Stimulated activated CD8-positive, alpha-beta memory T cell treated with anti-CD3 and anti-CD28 coated beads, Interleukin-4, amount 100 ng/mL, for 4 hours (primary cell): Measurements from ENCODE around the gene UBTD1.
A peak's percentile ranks its signal among the peaks of the same experiment; 100 is the strongest.
"Not testable (repeated sequence)": the region's sequence is repeated elsewhere in the genome, so short reads cannot be mapped to it uniquely, and the experiment has no call there.

ENCODE experiments used
- DNase-seq, 2 donors: peaks; one replicate each; pipeline ENCODE4 v3.0.0-alpha.2; 2020; ENCODE audit warnings: low read depth in 2 of 2, low spot score in 1 of 2

UBTD1 gene

DNA sequence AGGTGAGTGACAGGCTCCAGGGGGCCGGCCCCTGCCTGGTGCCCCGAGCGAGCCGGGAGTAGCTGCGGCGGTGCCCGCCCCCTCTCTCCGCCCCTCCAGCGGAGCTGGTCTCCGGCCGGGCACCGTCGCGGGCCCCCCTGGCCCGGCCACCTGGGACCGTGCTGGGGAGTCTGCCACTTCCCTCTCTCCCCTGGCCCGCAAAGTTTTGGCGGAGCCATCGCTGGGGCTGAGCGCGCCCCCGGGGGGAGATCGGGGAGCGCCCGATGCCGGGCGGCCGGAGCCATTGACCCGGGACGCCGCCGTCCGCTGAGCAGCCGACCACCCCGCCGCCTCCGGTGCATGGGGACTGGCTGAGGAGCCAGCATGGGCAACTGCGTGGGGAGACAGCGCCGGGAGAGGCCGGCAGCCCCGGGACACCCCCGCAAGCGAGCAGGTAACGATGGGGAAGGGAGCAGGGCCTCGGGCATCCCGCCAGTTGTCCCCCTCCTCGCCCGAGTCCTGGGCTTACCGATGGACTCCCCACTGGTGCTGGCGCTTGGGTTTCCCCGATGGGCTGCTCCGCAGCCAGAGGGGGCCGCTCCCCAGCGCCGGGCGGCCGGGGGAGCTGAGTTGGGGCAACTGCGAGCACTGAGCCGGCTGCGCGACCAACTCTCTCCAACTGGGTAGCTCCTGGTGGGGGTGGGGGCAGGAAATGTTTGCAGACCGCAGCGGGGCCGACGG lies at the start of gene UBTD1:
Gene UBTD1 (plus strand): TSS at position 84 of the 720 bp plus-strand sequence. CDS start 280 bp downstream, at position 364.
- DNase-seq, result peak in 1 of 2 donors; percentile 1

DNA sequence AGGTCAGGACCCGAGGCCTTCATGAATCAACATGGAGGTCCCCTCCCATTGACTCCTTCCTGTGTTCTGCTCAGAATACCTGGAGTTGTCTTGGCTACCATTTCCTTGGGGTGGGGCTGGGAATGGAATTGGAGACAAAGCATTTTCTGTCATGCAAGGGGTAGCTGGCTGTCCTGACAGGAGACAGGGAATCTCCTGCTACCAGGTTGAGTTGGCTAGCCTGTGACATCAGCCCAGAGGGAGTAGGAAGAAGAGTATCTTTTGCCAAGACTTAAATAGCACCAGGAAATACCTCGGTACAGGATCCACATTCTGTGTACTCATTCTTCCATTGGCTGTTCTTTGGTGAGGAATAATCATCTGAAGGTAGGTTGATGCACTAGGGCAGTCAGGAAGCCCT lies 47.9 kb upstream of the UBTD1 start:
- no peak for DNase-seq

- no peak for DNase-seq
Measured at GRCh38 chr10:97451605-97452004, 47.1 kb upstream of the UBTD1 start.

GRCh38 chr10:97452352-97452751 lies 46.4 kb upstream of the UBTD1 start:
- DNase-seq, result no peak

GRCh38 chr10:97454330-97455036 lies 44.2 kb upstream of the UBTD1 start:
- DNase-seq, result no peak

- no peak for DNase-seq
Measured at GRCh38 chr10:97456034-97456685, 42.6 kb upstream of the UBTD1 start.

- DNase-seq, result no peak
Measured at GRCh38 chr10:97456686-97457065, 42.0 kb upstream of the UBTD1 start.

DNA sequence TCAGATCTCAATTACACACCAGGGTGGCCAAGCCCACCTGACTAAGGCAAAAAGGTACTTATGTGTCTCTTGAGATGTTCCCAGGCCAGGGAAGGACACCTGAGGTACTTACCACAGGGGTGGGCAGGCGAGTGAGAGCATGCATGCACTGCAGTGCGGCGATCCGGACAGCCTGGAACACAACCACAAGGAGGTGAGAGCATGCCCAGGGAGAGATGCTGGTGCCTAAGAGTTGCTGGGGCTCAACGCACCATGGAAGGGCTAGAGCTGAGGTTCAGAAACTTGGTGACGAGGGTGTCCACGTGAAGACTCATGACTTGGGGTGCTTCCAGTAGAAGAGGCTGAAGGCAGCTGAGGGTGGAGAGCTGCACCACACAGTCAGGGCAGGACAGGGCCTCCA lies 39.6 kb upstream of the UBTD1 start:
- DNase-seq, result no peak

DNA sequence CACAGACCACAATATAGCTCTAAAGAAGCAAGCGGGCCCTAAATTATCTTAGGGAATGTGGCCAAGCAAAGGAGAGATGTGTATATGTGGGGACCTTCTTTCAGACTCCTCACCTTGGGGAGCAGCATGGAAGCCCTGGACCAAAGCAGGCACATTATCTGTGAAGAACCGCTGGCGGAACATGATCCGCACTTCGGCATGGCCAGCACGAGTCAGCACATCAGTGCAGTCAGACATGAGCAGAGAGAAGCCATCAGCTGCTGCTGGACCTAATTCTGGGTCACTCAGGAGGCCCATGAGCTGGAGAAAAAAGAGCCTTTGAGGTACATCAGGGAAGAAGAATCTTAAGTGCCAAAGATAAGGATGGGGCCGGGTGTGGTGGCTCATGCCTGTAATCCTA lies 38.8 kb upstream of the UBTD1 start:
- DNase-seq, result no peak

DNA sequence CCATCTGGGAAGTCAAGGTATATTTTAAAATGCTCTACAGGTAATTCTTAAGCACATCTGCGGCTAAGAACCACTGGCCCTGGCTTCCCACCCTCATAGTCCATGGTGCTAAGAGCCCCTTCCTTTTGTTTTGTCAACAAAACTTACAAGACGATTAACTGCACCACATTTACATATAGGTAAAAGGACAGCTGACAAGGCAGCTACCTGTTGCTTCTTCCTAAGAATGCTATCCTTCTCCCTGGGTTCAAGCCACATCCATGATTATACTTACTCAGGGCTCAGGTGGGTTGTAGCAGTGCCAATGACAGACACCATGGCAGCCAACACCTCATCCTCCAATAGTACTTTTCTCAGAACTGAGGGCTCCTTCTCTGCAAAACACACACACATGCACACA lies 36.4 kb upstream of the UBTD1 start:
- no peak for DNase-seq

DNA sequence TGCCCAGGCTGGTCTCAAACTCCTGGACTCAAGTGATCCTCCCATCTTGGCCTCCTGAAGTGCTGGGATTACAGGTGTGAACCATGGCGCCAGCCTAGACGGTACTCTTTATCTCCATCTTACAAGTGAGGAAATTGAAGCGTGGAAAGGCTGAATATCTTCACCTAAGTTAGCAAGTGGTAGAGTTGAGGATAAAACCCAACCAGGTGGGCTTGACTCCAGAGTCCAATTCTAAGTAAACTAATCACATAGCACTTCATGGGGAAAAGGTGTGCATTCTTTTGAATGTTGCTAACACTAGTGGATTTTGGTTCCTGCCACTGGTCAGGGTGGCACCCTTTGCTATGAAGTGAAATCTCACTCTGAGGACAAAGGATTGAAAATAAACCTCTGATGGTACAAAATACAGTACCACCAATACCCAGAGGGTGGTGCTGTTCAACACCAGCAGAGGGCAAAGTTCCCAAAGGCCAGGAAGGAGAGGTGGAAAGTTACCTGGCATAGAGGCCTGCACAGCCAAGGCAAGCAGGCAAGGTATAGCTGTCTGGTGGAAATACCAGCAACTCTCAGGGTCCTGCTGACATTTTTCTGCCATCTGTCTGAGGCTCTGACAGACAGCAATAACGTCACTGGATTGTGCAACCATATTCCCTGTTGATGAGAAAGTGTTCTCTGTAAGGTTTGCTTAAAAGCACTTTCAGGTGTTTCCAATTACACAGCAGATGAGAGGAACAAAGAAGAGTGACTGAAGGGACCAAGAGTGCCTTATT lies 35.2 kb upstream of the UBTD1 start:
- no peak for DNase-seq

GRCh38 chr10:97464226-97464625 lies 34.5 kb upstream of the UBTD1 start:
- no peak for DNase-seq

DNA sequence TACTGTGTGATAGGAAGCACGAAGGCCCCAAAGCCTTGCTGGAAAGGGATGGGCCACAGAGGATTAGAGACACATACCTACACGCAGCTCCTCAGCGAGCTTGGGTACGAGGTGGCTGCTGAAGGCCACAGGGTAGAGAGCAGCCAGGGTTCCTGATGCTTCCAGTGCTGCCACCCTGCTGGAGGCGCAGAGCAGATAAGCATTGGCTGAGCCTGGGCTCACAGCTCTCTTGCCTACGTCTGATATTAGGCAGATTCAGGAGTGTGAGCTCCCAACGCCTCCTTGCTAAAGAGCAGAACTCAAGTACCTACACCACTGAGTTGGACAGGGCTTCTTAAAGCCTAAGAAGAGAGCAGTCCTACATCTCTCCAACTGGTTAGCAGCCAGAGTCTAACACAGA lies 32.7 kb upstream of the UBTD1 start:
- DNase-seq, result no peak

GRCh38 chr10:97466755-97467154 lies 32.0 kb upstream of the UBTD1 start:
- no peak for DNase-seq

DNA sequence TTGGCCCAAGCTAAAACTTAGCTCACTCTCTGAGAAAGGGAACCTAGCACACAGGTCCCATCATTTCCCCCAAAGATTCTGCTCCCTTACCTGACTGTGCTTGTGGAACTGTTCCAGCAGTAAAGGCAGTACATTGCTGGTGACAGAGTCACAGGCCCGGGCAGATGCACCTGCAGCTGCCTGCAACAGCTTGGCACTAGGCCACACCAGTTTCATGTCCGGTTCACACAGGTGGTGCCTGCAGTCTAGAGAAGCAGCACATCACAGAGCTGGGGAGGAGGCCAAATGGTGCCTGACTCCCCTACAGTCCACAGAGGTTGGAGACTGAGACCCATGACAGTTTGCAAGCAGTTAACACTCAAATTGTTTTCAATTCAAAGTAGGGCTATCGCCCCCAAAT lies 30.6 kb upstream of the UBTD1 start:
- DNase-seq, result no peak

- DNase-seq, result not testable (repeated sequence)
Measured at GRCh38 chr10:97468781-97469180, 29.9 kb upstream of the UBTD1 start.

- no peak for DNase-seq
Measured at GRCh38 chr10:97474918-97475317, 23.8 kb upstream of the UBTD1 start.

DNA sequence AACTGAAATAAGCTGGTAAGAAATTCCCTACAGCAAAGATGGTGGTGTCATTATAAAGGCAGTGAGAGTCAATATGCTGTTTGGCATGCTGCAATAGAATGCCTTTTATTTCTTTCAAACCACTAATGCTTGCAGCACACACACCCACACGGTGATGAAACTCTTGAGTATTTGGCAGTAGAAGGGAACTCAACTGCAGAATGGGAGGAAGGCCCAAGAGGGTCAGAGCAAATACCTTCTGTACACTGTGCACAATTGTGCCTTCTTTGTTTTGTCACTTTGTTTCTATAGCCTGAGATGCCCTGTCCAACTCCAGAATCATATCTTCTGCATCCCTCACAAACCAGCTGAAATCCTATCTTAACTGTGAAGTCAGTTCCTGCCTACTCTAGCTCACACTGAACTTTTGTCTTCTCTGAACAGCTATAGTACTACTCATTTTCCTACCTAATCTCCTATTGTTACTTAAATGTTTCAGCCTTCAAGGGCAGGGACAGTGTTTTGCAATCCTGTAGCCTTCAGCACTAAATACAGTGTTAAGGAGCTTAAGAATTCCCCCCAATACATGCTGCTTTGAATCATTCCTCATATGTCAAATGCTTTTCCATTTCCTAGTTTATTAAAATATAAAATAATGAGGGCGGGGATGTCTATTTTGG lies 22.7 kb upstream of the UBTD1 start:
- no peak for DNase-seq

DNA sequence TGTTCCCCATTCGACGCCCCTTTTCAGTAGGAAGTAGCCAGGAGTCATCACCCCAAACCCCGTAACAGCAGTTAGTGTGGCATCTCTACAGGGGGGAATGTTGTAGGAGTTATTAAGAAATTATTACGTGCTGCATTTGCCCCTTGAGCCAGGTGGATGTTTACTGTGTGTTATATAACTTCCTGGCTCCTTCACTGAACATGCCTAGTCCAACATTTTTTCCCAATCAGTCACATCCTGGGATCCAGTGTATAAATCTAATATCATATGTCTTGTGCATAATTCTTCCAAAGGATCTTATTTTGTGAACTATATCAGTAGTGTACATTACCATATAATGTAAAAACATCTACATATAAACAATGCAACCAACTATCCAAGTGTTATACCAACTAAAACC lies 19.3 kb upstream of the UBTD1 start:
- DNase-seq, result not testable (repeated sequence)

GRCh38 chr10:97479939-97480338 lies 18.8 kb upstream of the UBTD1 start:
- no peak for DNase-seq

DNA sequence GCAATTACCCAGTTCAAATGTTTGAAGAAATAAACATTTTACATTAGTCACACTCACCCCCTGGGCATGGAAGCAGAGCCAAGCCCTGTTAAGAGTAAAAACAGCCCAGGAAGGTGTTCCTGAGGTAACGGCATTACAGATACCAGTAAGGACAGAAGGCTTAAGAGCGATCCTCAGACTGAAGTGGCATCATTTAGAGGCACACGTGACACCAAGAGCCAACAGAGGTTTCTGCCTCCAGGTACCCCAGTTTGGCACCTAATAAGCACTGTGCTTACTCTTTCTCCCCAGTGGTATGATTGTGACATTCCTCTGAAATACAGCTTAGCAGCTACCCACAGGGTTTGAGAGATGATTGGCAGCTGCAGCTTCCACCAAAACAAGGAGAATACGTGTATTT lies 17.7 kb upstream of the UBTD1 start:
- no peak for DNase-seq
